ENCODE data around the gene CRTC1. TPM values are rescaled to one million over a fixed set of nuclear protein-coding genes. Genes with fewer than 3 reads are reported as not detected.

Gene CRTC1
- total RNA-seq, 2 experiments from 2014 or later = 5.3 to 9.7 TPM

GRCh38 chr19:18711893-18712292, 28.4 kb downstream of the CRTC1 start:
- ChIA-PET POLR2A (no interaction called here), CTCF (no interaction called here)
- Mint-ChIP-seq H3K4me3 (no peak overlapping the region), H3K9me3 (ENCODE audit: low read depth) (no peaks in the 10 kb centered on the region), H3K4me1 (peaks cover 5% of the 10 kb centered on the region), H3K27ac (no peak overlapping the region), H3K36me3 (ENCODE audit: low read depth) (no peaks in the 10 kb centered on the region), H3K27me3 (no peaks in the 10 kb centered on the region)
- DNase-seq (no peak), ATAC-seq (no peak)
- intact Hi-C loops (cut with DNase I, micrococcal nuclease) = no loop called here

GRCh38 chr19:18712981-18713380, 29.5 kb downstream of the CRTC1 start:
- H3K27ac Mint-ChIP-seq = no peak overlapping the region
- intact Hi-C loops (cut with DNase I, micrococcal nuclease) = no loop called here
- CTCF ChIA-PET = no interaction called here
- peaks cover 5% of the 10 kb centered on the region for H3K4me1 Mint-ChIP-seq
- POLR2A ChIA-PET = no interaction called here
- DNase-seq (no peak), ATAC-seq (no peak)
- no peaks in the 10 kb centered on the region for H3K9me3 Mint-ChIP-seq (ENCODE audit: low read depth)
- no peaks in the 10 kb centered on the region for H3K36me3 Mint-ChIP-seq (ENCODE audit: low read depth)
- no peak overlapping the region for H3K4me3 Mint-ChIP-seq
- H3K27me3 Mint-ChIP-seq = no peaks in the 10 kb centered on the region

- intact Hi-C loops (cut with DNase I, micrococcal nuclease) = no loop called here
- Mint-ChIP-seq H3K4me3 (no peak overlapping the region), H3K4me1 (peaks cover 5% of the 10 kb centered on the region), H3K36me3 (ENCODE audit: low read depth) (no peaks in the 10 kb centered on the region), H3K27ac (no peak overlapping the region), H3K27me3 (no peaks in the 10 kb centered on the region), H3K9me3 (ENCODE audit: low read depth) (no peaks in the 10 kb centered on the region)
- no peak for ATAC-seq
- ChIA-PET POLR2A (no interaction called here), CTCF (no interaction called here)
- DNase-seq = no peak
These were observed 30.2 kb downstream of the CRTC1 start for GRCh38 chr19:18713550-18714117.

- ATAC-seq = no peak
- CTCF ChIA-PET = interaction anchor here (0.7 kb wide), 1 partner anchor 116 kb away, joined by 3 read pairs; no protein-coding TSS in a partner anchor
- H3K4me3 Mint-ChIP-seq = no peak overlapping the region
- no peaks in the 10 kb centered on the region for H3K27me3 Mint-ChIP-seq
- no peaks in the 10 kb centered on the region for H3K9me3 Mint-ChIP-seq (ENCODE audit: low read depth)
- intact Hi-C loops (cut with DNase I, micrococcal nuclease) = no loop called here
- no peak overlapping the region for H3K27ac Mint-ChIP-seq
- POLR2A ChIA-PET = no interaction called here
- H3K36me3 Mint-ChIP-seq (ENCODE audit: low read depth) = no peaks in the 10 kb centered on the region
- H3K4me1 Mint-ChIP-seq = peaks cover 5% of the 10 kb centered on the region
- DNase-seq = no peak
These were observed 31.9 kb downstream of the CRTC1 start for GRCh38 chr19:18715416-18715815.

GRCh38 chr19:18716857-18717256, 33.4 kb downstream of the CRTC1 start:
- no peak for ATAC-seq
- no peaks in the 10 kb centered on the region for H3K9me3 Mint-ChIP-seq (ENCODE audit: low read depth)
- intact Hi-C loops (cut with DNase I, micrococcal nuclease) = no loop called here
- no peak for DNase-seq
- POLR2A ChIA-PET = interaction anchor here (0.6 kb wide), 1 partner anchor 126 kb away, joined by 6 read pairs; no protein-coding TSS in a partner anchor
- H3K27ac Mint-ChIP-seq = no peak overlapping the region
- H3K4me3 Mint-ChIP-seq = no peak overlapping the region
- H3K36me3 Mint-ChIP-seq (ENCODE audit: low read depth) = no peaks in the 10 kb centered on the region
- CTCF ChIA-PET = no interaction called here
- H3K4me1 Mint-ChIP-seq = peaks cover 5% of the 10 kb centered on the region
- H3K27me3 Mint-ChIP-seq = no peaks in the 10 kb centered on the region

GRCh38 chr19:18717601-18718000, 34.1 kb downstream of the CRTC1 start:
- no peak for DNase-seq
- H3K27ac Mint-ChIP-seq = no peak overlapping the region
- peaks cover 5% of the 10 kb centered on the region for H3K4me1 Mint-ChIP-seq
- POLR2A ChIA-PET = no interaction called here
- CTCF ChIA-PET = no interaction called here
- intact Hi-C loops (cut with DNase I, micrococcal nuclease) = no loop called here
- no peak overlapping the region for H3K4me3 Mint-ChIP-seq
- H3K9me3 Mint-ChIP-seq (ENCODE audit: low read depth) = no peaks in the 10 kb centered on the region
- H3K36me3 Mint-ChIP-seq (ENCODE audit: low read depth) = no peaks in the 10 kb centered on the region
- ATAC-seq = no peak
- no peaks in the 10 kb centered on the region for H3K27me3 Mint-ChIP-seq

GRCh38 chr19:18718015-18718526, 34.6 kb downstream of the CRTC1 start:
- H3K9me3 Mint-ChIP-seq (ENCODE audit: low read depth) = no peaks in the 10 kb centered on the region
- H3K27me3 Mint-ChIP-seq = no peaks in the 10 kb centered on the region
- CTCF ChIA-PET = no interaction called here
- H3K36me3 Mint-ChIP-seq (ENCODE audit: low read depth) = no peaks in the 10 kb centered on the region
- no peak overlapping the region for H3K4me3 Mint-ChIP-seq
- POLR2A ChIA-PET = no interaction called here
- no peak for DNase-seq
- no peak overlapping the region for H3K27ac Mint-ChIP-seq
- no peak for ATAC-seq
- intact Hi-C loops (cut with DNase I, micrococcal nuclease) = no loop called here
- H3K4me1 Mint-ChIP-seq = peaks cover 5% of the 10 kb centered on the region

GRCh38 chr19:18718846-18719458, 35.5 kb downstream of the CRTC1 start:
- H3K4me3 Mint-ChIP-seq = no peak overlapping the region
- H3K27me3 Mint-ChIP-seq = no peaks in the 10 kb centered on the region
- no peaks in the 10 kb centered on the region for H3K36me3 Mint-ChIP-seq (ENCODE audit: low read depth)
- intact Hi-C loops (cut with DNase I, micrococcal nuclease) = no loop called here
- POLR2A ChIA-PET = no interaction called here
- no peak for DNase-seq
- no peak overlapping the region for H3K27ac Mint-ChIP-seq
- H3K9me3 Mint-ChIP-seq (ENCODE audit: low read depth) = no peaks in the 10 kb centered on the region
- CTCF ChIA-PET = no interaction called here
- no peak for ATAC-seq
- peaks cover 10% of the 10 kb centered on the region for H3K4me1 Mint-ChIP-seq

- CTCF ChIA-PET = no interaction called here
- POLR2A ChIA-PET = no interaction called here
- DNase-seq (no peak), ATAC-seq (no peak)
- Mint-ChIP-seq H3K27me3 (no peaks in the 10 kb centered on the region), H3K36me3 (ENCODE audit: low read depth) (no peaks in the 10 kb centered on the region), H3K4me3 (no peak overlapping the region), H3K4me1 (peaks cover 13% of the 10 kb centered on the region), H3K9me3 (ENCODE audit: low read depth) (no peaks in the 10 kb centered on the region), H3K27ac (no peak overlapping the region)
- intact Hi-C loops (cut with DNase I, micrococcal nuclease) = no loop called here
These were observed 36.1 kb downstream of the CRTC1 start for GRCh38 chr19:18719541-18719940.

GRCh38 chr19:18723871-18724377, 40.4 kb downstream of the CRTC1 start:
- Mint-ChIP-seq H3K9me3 (ENCODE audit: low read depth) (no peaks in the 10 kb centered on the region), H3K4me3 (no peak overlapping the region), H3K27ac (no peak overlapping the region), H3K27me3 (no peaks in the 10 kb centered on the region), H3K36me3 (ENCODE audit: low read depth) (no peaks in the 10 kb centered on the region), H3K4me1 (peaks cover 10% of the 10 kb centered on the region)
- intact Hi-C loops (cut with DNase I, micrococcal nuclease) = no loop called here
- peak; percentile 29 for DNase-seq
- ChIA-PET CTCF (no interaction called here), POLR2A (no interaction called here)
- ATAC-seq = peak; percentile 64

GRCh38 chr19:18725841-18726770, 42.6 kb downstream of the CRTC1 start:
- peaks cover 11% of the 10 kb centered on the region for H3K4me1 Mint-ChIP-seq
- ATAC-seq = no peak
- no peak overlapping the region for H3K4me3 Mint-ChIP-seq
- H3K9me3 Mint-ChIP-seq (ENCODE audit: low read depth) = no peaks in the 10 kb centered on the region
- CTCF ChIA-PET = interaction anchor here (0.6 kb wide), 1 partner anchor 1280 kb away, joined by 3 read pairs; no protein-coding TSS in a partner anchor
- no peaks in the 10 kb centered on the region for H3K36me3 Mint-ChIP-seq (ENCODE audit: low read depth)
- no peak overlapping the region for H3K27ac Mint-ChIP-seq
- POLR2A ChIA-PET = no interaction called here
- no peak for DNase-seq
- intact Hi-C loops (cut with DNase I, micrococcal nuclease) = no loop called here
- no peaks in the 10 kb centered on the region for H3K27me3 Mint-ChIP-seq
